ENCODE data around the gene SCMH1.

- no peak for TF ChIP-seq POLR2AphosphoS5 (IDR thresholded peaks at IDR 0.05; ENCODE audit: low read depth, low read length)
- TF ChIP-seq POLR2A (IDR thresholded peaks at IDR 0.05; ENCODE audit: low read depth, low read length), result no peak
- TF ChIP-seq TAF1 (IDR thresholded peaks at IDR 0.05; ENCODE audit: borderline replicate concordance, low read depth, low read length), result no peak
These were observed 139.5 kb downstream of the SCMH1 start for GRCh38 chr1:41102653-41103052.
